ENCODE measurements around the gene SGSM1. TPM values are rescaled to one million over a fixed set of nuclear protein-coding genes. Genes with fewer than 3 reads are reported as not detected.

Gene SGSM1
- total RNA-seq, 1 experiment from 2014 or later = 5.1 TPM

DNA sequence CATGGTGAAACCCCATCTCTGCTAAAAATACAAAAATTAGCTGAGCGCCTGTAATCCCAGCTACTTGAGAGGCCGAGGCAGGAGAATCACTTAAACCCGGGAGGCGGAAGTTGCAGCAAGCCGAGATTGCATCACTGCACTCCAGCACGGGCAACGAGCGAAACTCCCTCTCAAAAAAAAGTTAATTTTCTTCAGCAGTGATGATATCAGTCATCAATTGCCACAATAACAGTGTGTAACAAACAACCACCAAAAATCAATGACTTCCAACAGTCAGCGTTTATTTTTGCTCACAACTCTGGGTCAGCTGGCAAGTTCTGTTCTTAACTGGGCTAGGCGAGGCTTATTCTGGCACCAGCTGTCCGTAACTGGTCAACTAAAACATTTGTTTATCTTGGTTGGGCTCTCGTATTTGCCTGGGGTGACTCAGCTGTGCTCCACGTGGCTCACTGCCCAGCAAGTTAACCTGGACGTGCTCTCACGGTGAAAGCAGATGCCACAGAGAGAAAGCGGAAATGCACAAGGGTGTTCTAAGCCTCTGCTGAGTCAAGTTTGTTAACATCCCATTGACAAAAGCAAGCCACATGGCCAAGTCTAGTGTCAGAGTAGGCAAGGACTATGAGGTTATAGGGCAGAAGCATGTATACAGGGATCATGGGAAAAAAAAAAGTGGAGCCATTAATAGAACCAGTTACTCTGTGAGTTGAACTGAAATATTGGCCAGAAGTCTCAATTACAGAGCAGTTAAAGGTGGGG, 88.4 kb downstream of the SGSM1 start (continued):
- TF ChIP-seq JUND (IDR thresholded peaks at IDR 0.05) = peak; percentile 81
- no peak for TF ChIP-seq EGR1 (IDR thresholded peaks at IDR 0.05; ENCODE audit: low read depth)
- TF ChIP-seq SP1 (IDR thresholded peaks at IDR 0.05; ENCODE audit: low read depth) = peak; percentile 82
- no peak for TF ChIP-seq EZH2 (IDR thresholded peaks at IDR 0.05)
- TF ChIP-seq POLR2AphosphoS5 (IDR thresholded peaks at IDR 0.05; ENCODE audit: low read depth, low read length) = 0 out of 2 replicates have a peak, but pooled peaks have one; percentile 28
- TF ChIP-seq CBX3 (IDR thresholded peaks at IDR 0.05; ENCODE audit: low read depth) = peak; percentile 92
- peak; percentile 72 for TF ChIP-seq FOSL1 (IDR thresholded peaks at IDR 0.05; ENCODE audit: low read depth)
- peak; percentile 73; the same call in 1 of the 2 replicates for TF ChIP-seq CEBPB (IDR thresholded peaks at IDR 0.05; ENCODE audit: low read depth)
- TF ChIP-seq ATF3 (IDR thresholded peaks at IDR 0.05) = peak; percentile 66
- peak; percentile 56; the same call in 1 of the 2 replicates for TF ChIP-seq ELF1 (IDR thresholded peaks at IDR 0.05; ENCODE audit: borderline replicate concordance, low read depth)
- TF ChIP-seq YY1 (IDR thresholded peaks at IDR 0.05; ENCODE audit: extremely low read depth, insufficient replicate concordance, low read depth, low read length) = no peak
- peak; percentile 94 for TF ChIP-seq SIN3A (IDR thresholded peaks at IDR 0.05; ENCODE audit: low read depth)
- TF ChIP-seq ZNF274 (IDR thresholded peaks at IDR 0.05; ENCODE audit: low read depth, low read length) = no peak
- TF ChIP-seq, protein P1, sequence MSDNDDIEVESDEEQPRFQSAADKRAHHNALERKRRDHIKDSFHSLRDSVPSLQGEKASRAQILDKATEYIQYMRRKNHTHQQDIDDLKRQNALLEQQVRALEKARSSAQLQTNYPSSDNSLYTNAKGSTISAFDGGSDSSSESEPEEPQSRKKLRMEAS (IDR thresholded peaks at IDR 0.05) = peak; percentile 98
- no peak for TF ChIP-seq TCF7L2 (IDR thresholded peaks at IDR 0.05; ENCODE audit: borderline replicate concordance, extremely low read depth, insufficient read depth, insufficient read length)
- TF ChIP-seq ZFX (IDR thresholded peaks at IDR 0.05) = no peak
- no peak for TF ChIP-seq EZH2phosphoT487 (IDR thresholded peaks at IDR 0.05; ENCODE audit: borderline replicate concordance)
